ENCODE measurements around the gene CRACR2A. TPM values are rescaled to one million over a fixed set of nuclear protein-coding genes. Genes with fewer than 3 reads are reported as not detected.

CRACR2A gene
- total and polyA plus RNA-seq, 9 of the 15 experiments (the other 6 are each of a cell fraction or from before 2014, with no cell fraction given), result 2.1 to 15.1 (median 10.4) TPM

DNA sequence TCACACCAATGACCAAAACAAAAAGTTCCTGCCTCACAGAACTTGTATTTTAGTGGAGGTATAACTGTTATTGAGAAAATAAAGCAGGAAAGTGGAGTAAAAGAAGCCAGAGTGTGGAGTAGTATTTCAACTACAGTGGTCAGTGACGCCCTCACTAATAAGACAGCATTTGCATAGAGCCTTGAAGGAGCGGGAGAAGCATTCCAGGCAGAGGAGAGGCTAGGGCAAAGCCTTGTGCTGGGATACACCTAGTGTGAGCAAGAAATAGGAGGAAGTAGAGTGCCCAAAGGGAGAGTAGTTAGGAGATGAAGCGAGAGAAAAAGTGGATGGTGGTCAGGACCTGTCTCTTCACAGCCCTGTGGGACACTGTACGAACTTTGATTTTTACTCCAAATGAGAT, 107.8 kb downstream of the CRACR2A start:
- Histone ChIP-seq H3K79me2 (ENCODE audit: control insufficient read depth, insufficient read depth, low read length) (no peaks in the 10 kb centered on the region), H3K9me3 (replicated peaks; ENCODE audit: control insufficient read depth, insufficient read depth, low read depth, low read length) (no peaks in the 10 kb centered on the region), H3K27me3 (ENCODE audit: control insufficient read depth in 2 of 2, insufficient read depth in 2 of 2, low read length in 2 of 2) (no peaks in the 10 kb centered on the region), H3K36me3 (ENCODE audit: control insufficient read depth, insufficient read depth, low read length) (no peaks in the 10 kb centered on the region), H3K4me2 (ENCODE audit: insufficient read depth, low read length) (no peak overlapping the region), H4K20me1 (replicated peaks; ENCODE audit: control insufficient read depth, insufficient read depth, low read length) (no peaks in the 10 kb centered on the region), H2AFZ (ENCODE audit: low read depth, low read length) (no peak overlapping the region), H3K27ac (ENCODE audit: extremely low read depth, low read depth, low read length) (no peak overlapping the region), H3K9ac (ENCODE audit: insufficient read depth in 1 of 2, low read depth in 2 of 2, low read length in 2 of 2) (no peak overlapping the region), H3K4me3 (no peak overlapping the region), H3K9me1 (ENCODE audit: control insufficient read depth, insufficient read depth, low read length) (no peaks in the 10 kb centered on the region), H3K4me1 (replicated peaks in 1 of 2; ENCODE audit: control insufficient read depth in 2 of 2, insufficient read depth in 2 of 2, low read length in 2 of 2) (no peaks in the 10 kb centered on the region)
- intact Hi-C loops (cut with micrococcal nuclease), result no loop called here
- no peak for FAIRE-seq
- DNase-seq (ENCODE audit: extremely low read depth in 1 of 4, low spot score in 3 of 4), result no peak
- BruUV-seq (replicated peaks), result no TSS peak
- ChIA-PET CTCF (ENCODE audit: low intra/inter-chr PET ratio) (no interaction called here), POLR2A (no interaction called here)
- in situ Hi-C loops (cut with MboI), result no loop called here
- ATAC-seq, result no peak
- 92% methylated on average over 3 of the region's 4 CpGs for WGBS (ENCODE audit: insufficient coverage, low coverage, missing lambda C conversion rate)
- no peak for TF ChIP-seq ZNF764 (CRISPR knock-in tag; IDR thresholded peaks at IDR 0.05; ENCODE audit: low read depth)
- TF ChIP-seq ZNF561 (CRISPR knock-in tag; conservative IDR thresholded peaks at IDR 0.05), result no peak
- TF ChIP-seq NR3C1 (CRISPR knock-in tag; IDR thresholded peaks at IDR 0.05), result no peak
- no peak for TF ChIP-seq SRF (CRISPR knock-in tag; IDR thresholded peaks at IDR 0.05)
- TF ChIP-seq PCBP2 (IDR thresholded peaks at IDR 0.05; ENCODE audit: low read depth, low read length, poor library complexity, severe bottlenecking), result no peak
- TF ChIP-seq, protein P1, sequence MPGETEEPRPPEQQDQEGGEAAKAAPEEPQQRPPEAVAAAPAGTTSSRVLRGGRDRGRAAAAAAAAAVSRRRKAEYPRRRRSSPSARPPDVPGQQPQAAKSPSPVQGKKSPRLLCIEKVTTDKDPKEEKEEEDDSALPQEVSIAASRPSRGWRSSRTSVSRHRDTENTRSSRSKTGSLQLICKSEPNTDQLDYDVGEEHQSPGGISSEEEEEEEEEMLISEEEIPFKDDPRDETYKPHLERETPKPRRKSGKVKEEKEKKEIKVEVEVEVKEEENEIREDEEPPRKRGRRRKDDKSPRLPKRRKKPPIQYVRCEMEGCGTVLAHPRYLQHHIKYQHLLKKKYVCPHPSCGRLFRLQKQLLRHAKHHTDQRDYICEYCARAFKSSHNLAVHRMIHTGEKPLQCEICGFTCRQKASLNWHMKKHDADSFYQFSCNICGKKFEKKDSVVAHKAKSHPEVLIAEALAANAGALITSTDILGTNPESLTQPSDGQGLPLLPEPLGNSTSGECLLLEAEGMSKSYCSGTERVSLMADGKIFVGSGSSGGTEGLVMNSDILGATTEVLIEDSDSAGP (CRISPR knock-in tag; IDR thresholded peaks at IDR 0.05), result no peak
- no peak for TF ChIP-seq SMAD4 (CRISPR knock-in tag; conservative IDR thresholded peaks at IDR 0.05)
- TF ChIP-seq ZNF778 (CRISPR knock-in tag; IDR thresholded peaks at IDR 0.05), result no peak
- TF ChIP-seq, protein P2, sequence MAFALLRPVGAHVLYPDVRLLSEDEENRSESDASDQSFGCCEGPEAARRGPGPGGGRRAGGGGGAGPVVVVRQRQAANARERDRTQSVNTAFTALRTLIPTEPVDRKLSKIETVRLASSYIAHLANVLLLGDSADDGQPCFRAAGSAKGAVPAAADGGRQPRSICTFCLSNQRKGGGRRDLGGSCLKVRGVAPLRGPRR (CRISPR knock-in tag; IDR thresholded peaks at IDR 0.05), result no peak
- no peak for TF ChIP-seq ZNF445 (CRISPR knock-in tag; IDR thresholded peaks at IDR 0.05; ENCODE audit: low read depth)
- TF ChIP-seq ZNF282 (CRISPR knock-in tag; IDR thresholded peaks at IDR 0.05), result no peak

All from K562 (cell line).